Measurements from ENCODE around the gene LDLRAD1. TPM values are rescaled to one million over a fixed set of nuclear protein-coding genes. Genes with fewer than 3 reads are reported as not detected.

Gene LDLRAD1
- total and polyA plus RNA-seq, 2 experiments from 2014 or later = not detected

DNA sequence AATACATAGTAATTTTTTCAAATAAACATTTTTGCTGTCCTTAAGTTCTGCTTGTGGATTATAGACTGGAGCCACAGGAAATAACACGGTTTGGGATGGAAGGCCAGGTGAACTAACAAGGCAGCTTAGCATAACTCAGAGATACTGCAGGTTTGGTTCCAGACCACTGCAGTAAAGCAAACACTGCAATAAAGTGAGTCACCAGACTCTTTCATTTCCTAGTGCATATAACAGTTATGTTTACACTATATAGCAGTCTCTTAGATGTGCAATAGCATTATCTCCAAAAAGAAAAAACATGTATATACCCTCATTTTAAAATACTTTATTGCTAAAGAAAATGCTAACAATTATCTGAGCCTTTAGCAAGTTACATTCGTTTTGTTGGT is 49.9 kb downstream of the LDLRAD1 start (continued):
- TF ChIP-seq, protein P1, sequence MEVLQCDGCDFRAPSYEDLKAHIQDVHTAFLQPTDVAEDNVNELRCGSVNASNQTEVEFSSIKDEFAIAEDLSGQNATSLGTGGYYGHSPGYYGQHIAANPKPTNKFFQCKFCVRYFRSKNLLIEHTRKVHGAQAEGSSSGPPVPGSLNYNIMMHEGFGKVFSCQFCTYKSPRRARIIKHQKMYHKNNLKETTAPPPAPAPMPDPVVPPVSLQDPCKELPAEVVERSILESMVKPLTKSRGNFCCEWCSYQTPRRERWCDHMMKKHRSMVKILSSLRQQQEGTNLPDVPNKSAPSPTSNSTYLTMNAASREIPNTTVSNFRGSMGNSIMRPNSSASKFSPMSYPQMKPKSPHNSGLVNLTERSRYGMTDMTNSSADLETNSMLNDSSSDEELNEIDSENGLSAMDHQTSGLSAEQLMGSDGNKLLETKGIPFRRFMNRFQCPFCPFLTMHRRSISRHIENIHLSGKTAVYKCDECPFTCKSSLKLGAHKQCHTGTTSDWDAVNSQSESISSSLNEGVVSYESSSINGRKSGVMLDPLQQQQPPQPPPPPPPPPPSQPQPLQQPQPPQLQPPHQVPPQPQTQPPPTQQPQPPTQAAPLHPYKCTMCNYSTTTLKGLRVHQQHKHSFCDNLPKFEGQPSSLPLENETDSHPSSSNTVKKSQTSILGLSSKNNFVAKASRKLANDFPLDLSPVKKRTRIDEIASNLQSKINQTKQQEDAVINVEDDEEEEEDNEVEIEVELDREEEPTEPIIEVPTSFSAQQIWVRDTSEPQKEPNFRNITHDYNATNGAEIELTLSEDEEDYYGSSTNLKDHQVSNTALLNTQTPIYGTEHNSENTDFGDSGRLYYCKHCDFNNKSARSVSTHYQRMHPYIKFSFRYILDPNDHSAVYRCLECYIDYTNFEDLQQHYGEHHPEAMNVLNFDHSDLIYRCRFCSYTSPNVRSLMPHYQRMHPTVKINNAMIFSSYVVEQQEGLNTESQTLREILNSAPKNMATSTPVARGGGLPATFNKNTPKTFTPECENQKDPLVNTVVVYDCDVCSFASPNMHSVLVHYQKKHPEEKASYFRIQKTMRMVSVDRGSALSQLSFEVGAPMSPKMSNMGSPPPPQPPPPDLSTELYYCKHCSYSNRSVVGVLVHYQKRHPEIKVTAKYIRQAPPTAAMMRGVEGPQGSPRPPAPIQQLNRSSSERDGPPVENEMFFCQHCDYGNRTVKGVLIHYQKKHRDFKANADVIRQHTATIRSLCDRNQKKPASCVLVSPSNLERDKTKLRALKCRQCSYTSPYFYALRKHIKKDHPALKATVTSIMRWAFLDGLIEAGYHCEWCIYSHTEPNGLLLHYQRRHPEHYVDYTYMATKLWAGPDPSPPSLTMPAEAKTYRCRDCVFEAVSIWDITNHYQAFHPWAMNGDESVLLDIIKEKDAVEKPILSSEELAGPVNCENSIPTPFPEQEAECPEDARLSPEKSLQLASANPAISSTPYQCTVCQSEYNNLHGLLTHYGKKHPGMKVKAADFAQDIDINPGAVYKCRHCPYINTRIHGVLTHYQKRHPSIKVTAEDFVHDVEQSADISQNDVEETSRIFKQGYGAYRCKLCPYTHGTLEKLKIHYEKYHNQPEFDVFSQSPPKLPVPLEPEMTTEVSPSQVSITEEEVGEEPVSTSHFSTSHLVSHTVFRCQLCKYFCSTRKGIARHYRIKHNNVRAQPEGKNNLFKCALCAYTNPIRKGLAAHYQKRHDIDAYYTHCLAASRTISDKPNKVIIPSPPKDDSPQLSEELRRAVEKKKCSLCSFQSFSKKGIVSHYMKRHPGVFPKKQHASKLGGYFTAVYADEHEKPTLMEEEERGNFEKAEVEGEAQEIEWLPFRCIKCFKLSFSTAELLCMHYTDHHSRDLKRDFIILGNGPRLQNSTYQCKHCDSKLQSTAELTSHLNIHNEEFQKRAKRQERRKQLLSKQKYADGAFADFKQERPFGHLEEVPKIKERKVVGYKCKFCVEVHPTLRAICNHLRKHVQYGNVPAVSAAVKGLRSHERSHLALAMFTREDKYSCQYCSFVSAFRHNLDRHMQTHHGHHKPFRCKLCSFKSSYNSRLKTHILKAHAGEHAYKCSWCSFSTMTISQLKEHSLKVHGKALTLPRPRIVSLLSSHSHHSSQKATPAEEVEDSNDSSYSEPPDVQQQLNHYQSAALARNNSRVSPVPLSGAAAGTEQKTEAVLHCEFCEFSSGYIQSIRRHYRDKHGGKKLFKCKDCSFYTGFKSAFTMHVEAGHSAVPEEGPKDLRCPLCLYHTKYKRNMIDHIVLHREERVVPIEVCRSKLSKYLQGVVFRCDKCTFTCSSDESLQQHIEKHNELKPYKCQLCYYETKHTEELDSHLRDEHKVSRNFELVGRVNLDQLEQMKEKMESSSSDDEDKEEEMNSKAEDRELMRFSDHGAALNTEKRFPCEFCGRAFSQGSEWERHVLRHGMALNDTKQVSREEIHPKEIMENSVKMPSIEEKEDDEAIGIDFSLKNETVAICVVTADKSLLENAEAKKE (CRISPR knock-in tag; IDR thresholded peaks at IDR 0.05) = no peak
- no peak for TF ChIP-seq EZH2 (IDR thresholded peaks at IDR 0.05; ENCODE audit: low read depth, unreplicated experiment)
- TF ChIP-seq, protein P2, sequence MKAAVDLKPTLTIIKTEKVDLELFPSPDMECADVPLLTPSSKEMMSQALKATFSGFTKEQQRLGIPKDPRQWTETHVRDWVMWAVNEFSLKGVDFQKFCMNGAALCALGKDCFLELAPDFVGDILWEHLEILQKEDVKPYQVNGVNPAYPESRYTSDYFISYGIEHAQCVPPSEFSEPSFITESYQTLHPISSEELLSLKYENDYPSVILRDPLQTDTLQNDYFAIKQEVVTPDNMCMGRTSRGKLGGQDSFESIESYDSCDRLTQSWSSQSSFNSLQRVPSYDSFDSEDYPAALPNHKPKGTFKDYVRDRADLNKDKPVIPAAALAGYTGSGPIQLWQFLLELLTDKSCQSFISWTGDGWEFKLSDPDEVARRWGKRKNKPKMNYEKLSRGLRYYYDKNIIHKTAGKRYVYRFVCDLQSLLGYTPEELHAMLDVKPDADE (IDR thresholded peaks at IDR 0.05) = no peak
- TF ChIP-seq ZNF114 (CRISPR knock-in tag; IDR thresholded peaks at IDR 0.05) = no peak
- no peak for TF ChIP-seq NANOG (IDR thresholded peaks at IDR 0.05; ENCODE audit: borderline replicate concordance)
- TF ChIP-seq EZH2phosphoT487 (IDR thresholded peaks at IDR 0.05; ENCODE audit: unreplicated experiment) = no peak
- TF ChIP-seq ZNF331 (CRISPR knock-in tag; IDR thresholded peaks at IDR 0.05; ENCODE audit: low read depth) = no peak
- TF ChIP-seq, protein P3, sequence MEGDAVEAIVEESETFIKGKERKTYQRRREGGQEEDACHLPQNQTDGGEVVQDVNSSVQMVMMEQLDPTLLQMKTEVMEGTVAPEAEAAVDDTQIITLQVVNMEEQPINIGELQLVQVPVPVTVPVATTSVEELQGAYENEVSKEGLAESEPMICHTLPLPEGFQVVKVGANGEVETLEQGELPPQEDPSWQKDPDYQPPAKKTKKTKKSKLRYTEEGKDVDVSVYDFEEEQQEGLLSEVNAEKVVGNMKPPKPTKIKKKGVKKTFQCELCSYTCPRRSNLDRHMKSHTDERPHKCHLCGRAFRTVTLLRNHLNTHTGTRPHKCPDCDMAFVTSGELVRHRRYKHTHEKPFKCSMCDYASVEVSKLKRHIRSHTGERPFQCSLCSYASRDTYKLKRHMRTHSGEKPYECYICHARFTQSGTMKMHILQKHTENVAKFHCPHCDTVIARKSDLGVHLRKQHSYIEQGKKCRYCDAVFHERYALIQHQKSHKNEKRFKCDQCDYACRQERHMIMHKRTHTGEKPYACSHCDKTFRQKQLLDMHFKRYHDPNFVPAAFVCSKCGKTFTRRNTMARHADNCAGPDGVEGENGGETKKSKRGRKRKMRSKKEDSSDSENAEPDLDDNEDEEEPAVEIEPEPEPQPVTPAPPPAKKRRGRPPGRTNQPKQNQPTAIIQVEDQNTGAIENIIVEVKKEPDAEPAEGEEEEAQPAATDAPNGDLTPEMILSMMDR (conservative IDR thresholded peaks at IDR 0.05; ENCODE audit: low read depth in 2 of 2) = no peak
- no peak for TF ChIP-seq CREB1 (CRISPR knock-in tag; IDR thresholded peaks at IDR 0.05; ENCODE audit: low read depth)
